ENCODE measurements around the gene B9D2.
"Not testable (repeated sequence)": the region's sequence is repeated elsewhere in the genome, so short reads cannot be mapped to it uniquely, and the experiment has no call there.

Gene B9D2

GRCh38 chr19:41354343-41354953, 9.5 kb downstream of the B9D2 start:
- DNase-seq, result no peak

- DNase-seq, result no peak
These were observed 10.2 kb downstream of the B9D2 start, which contains the start of gene TGFB1 for GRCh38 chr19:41353466-41354342. Gene TGFB1, minus strand, starts transcription at chr19:41353922. Its CDS starts 878 bp downstream, at chr19:41353044.

- DNase-seq, result peak; percentile 22
These were observed 11.1 kb downstream of the B9D2 start for GRCh38 chr19:41352609-41353465.

- DNase-seq, result no peak
These were observed 11.7 kb downstream of the B9D2 start for GRCh38 chr19:41352279-41352608.

GRCh38 chr19:41351339-41352245, 12.4 kb downstream of the B9D2 start:
- no peak for DNase-seq

- DNase-seq, result no peak
These were observed 13.1 kb downstream of the B9D2 start for GRCh38 chr19:41350735-41351338.

GRCh38 chr19:41346916-41347315, 17.0 kb downstream of the B9D2 start:
- not testable (repeated sequence) for DNase-seq

- DNase-seq, result no peak
These were observed 19.8 kb downstream of the B9D2 start for GRCh38 chr19:41344162-41344561.

- peak; percentile 14 for DNase-seq
These were observed 22.1 kb downstream of the B9D2 start for GRCh38 chr19:41341669-41342490.

- DNase-seq, result no peak
These were observed 24.0 kb downstream of the B9D2 start for GRCh38 chr19:41339936-41340335.

- DNase-seq, result no peak
These were observed 28.5 kb downstream of the B9D2 start for GRCh38 chr19:41335467-41335866.

GRCh38 chr19:41334793-41335192, 29.2 kb downstream of the B9D2 start:
- DNase-seq, result no peak

- no peak for DNase-seq
These were observed 31.5 kb downstream of the B9D2 start for GRCh38 chr19:41332468-41332867.

GRCh38 chr19:41332000-41332399, 31.9 kb downstream of the B9D2 start:
- DNase-seq, result no peak

GRCh38 chr19:41330946-41331678, 32.8 kb downstream of the B9D2 start:
- DNase-seq, result no peak

GRCh38 chr19:41330481-41330880, 33.5 kb downstream of the B9D2 start:
- DNase-seq, result no peak

GRCh38 chr19:41328842-41329225, 35.1 kb downstream of the B9D2 start:
- no peak for DNase-seq

GRCh38 chr19:41328157-41328841, 35.6 kb downstream of the B9D2 start:
- no peak for DNase-seq

GRCh38 chr19:41327576-41328156, 36.3 kb downstream of the B9D2 start:
- DNase-seq, result no peak
